GM12872 (cell line): Measurements from ENCODE around the gene IMMP2L.

ENCODE experiments used
- CTCF ChIP-seq: IDR thresholded peaks from 3 replicates; pipeline ENCODE4 v1.5.1; 2011; ENCODE audit warnings: low read depth, mild to moderate bottlenecking, low read length, moderate library complexity; ENCODE audit not compliant: insufficient read depth

The IMMP2L gene

GRCh38 chr7:111074748-111075146 is 487.5 kb downstream of the IMMP2L start:
- TF ChIP-seq CTCF = no peak

GRCh38 chr7:111074071-111074747 is 488.1 kb downstream of the IMMP2L start:
- TF ChIP-seq CTCF = no peak

- no peak for TF ChIP-seq CTCF
These were observed 490.7 kb downstream of the IMMP2L start for GRCh38 chr7:111071556-111071955.

- no peak for TF ChIP-seq CTCF
These were observed 493.7 kb downstream of the IMMP2L start for GRCh38 chr7:111068618-111069017.

- no peak for TF ChIP-seq CTCF
These were observed 494.6 kb downstream of the IMMP2L start for GRCh38 chr7:111067682-111068081.

GRCh38 chr7:111067251-111067650 is 495.0 kb downstream of the IMMP2L start:
- TF ChIP-seq CTCF = no peak

- no peak for TF ChIP-seq CTCF
These were observed 499.1 kb downstream of the IMMP2L start for GRCh38 chr7:111063166-111063565.
